Endometrium (tissue), 2 donors: ENCODE measurements around the gene CSMD2.

ENCODE experiments used
- FAIRE-seq: peaks from 2 replicates; lab custom pipeline; 2012; peaks lifted over from hg19 to GRCh38; lab: Jason Lieb, UNC
- donor health status: control.
- donor health status: control.

CSMD2 gene

DNA sequence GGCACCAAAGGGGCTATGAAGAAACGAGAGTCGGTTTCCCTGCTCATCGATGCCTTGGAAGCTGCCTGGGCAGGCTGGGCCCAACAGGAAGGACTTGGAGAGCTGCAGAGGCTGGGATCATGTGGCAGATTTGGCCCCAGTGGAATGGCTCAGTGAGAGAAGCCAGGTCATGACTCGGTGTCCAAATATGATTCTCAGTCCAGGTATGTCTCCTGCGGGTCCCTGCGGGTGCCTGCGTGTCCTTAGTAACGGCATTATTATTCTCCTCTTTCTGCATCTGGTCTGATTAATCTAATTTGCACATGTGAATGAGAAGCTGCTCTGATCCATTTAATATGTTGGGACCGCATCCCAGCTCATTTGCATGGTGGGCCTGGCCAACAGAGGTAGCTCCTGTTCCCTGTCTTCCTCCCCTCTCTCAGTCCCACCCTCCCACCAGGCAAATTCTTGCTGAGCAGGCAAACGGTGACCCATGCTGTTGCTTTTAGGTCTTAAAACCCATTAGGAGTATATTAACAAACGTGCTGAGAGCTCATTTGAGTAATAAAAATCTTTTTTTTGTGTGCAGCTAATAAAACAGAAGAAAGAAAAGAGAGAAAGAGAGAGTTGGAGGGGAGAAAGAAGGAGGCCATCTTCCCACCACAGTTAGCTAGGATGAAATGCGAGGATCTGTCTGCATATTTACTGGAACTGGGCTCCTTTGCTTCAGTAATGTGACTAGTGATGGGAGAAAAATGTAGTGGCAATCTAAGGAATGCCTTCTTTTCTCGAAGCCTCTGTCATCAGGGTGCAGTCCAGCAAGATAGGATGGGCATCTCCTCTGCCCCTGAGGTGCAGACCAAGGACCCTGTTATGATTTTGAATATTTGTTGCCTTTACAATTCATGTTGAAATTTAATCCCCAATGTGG, 167.6 kb downstream of the CSMD2 start:
- no peak for FAIRE-seq

DNA sequence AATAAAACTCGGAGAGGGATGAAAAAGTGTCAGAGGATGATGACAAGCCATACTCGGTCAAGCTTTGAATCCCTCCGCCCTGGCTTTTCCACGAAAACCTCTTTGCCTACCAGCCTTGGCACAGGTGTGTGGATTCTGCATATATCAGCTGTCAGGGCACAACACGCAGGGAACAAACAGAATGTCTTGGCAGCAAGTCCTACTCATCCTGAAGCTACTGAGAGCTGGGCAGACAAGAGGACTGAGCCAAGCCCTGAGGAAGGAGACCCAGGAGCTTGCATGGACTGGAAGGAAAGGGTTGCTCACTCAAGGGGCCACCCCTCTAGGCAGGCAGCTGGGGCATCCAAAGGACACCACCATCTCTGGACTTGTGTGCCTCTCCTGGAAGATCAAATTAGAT, 168.7 kb downstream of the CSMD2 start:
- no peak for FAIRE-seq

DNA sequence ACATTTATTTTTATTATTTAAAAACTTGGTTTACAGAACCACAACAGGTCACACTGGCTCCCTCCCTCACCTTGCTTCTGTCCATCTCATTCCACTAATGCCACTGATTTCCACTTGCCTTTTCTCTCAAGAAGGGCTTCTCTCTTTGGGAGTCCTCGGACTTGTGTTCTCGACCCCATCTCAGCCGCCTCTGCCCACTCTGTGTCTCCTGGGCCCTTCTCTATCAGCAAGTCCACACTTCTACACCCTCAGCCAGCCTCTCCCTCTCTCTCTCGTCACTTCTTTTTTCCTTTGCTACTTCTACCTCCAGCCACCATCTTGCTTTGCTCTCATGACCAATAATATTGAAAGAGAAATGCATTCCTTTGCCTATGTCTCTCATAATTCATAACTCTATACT, 171.7 kb downstream of the CSMD2 start:
- no peak for FAIRE-seq

DNA sequence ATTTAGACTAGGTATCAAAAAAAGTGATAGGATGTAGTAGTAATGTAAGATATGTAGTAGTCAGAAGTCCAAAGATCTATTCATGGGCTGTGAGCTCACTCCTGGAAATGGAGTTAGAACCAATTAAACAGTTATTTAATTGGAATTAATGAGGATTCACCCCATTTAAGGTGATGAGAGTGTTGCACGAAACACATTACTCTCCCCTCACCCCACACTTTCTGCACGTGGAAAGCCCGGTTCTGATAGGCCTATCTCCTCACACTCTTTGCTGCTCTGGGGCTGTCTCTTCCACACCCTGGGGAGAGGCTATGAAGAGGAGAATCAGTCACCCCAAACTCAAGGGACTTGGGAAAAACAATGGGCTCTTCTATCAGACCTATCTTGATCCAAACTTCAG, 174.7 kb downstream of the CSMD2 start:
- no peak for FAIRE-seq

DNA sequence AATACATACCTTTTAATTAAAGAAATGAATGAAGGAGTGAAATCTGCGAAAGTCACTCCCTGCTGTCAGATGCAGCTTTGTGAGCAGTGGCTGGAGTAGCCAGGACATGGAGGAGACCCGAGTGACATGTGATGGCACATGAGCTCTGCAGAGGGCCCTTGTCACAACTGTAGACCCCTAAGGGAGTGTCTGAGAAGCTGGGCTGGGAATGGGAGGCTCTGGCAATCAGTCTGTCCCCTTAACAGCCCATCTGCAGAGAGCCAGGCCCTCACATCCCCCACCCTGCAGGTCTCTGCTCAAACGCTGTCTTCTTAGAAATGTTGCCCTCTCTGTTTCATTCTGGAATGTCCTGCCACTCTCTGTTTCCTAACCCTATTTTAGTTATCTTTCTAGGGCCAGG, 176.9 kb downstream of the CSMD2 start:
- no peak for FAIRE-seq

DNA sequence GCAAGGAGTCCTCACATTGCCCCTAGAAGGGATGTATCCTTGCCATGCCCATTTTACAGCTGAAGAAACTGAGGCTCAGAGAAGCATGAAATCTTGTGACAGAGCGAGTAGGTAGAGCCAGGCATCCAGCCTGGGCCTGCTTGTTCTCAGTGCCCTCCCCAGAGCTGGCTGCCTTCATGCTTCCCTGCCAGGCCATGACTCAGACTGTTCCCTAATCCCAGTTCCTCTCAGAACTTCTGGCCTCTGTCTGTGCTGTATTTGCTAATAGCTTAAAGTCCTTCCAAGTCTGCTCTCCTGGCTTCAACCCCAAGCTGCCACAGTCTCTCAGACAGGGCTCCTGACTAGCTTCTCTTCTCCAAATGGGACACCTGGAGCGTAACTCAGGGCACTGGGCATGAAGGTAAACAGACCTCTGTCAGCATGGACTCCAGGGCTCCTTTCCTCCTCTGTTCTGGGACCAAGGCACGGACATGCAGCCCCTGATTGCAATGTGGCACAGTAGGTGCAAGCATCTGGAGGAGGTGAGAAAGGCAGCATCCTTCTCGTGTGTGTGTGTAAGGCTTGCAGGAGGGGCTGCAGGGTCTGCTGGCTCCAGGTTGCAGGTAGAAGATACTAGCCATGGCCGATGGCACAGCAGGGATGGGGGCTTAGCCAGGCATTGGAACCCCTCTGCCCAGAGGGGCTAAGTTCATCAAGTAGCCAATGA, 178.5 kb downstream of the CSMD2 start:
- FAIRE-seq, result no peak

DNA sequence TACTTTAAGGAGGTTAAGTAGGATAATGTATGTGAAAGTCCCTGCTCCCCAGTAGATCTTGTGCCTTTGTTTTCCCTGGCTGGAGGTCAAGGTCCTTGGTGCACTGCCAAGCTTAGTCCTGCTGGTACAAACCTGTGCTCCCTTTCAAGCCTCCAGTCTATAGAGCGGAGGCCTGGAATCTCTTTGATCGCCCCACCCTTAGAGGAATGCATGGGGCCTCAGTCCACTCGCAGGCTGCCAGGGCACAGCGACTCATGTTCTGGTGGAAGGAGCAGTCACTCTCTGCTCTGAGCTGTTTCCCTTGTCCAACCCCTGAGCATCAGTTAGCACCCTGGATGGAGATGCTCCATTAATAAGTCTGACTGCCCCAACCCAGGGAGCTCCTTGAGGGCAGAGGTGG, 179.4 kb downstream of the CSMD2 start:
- no peak for FAIRE-seq

DNA sequence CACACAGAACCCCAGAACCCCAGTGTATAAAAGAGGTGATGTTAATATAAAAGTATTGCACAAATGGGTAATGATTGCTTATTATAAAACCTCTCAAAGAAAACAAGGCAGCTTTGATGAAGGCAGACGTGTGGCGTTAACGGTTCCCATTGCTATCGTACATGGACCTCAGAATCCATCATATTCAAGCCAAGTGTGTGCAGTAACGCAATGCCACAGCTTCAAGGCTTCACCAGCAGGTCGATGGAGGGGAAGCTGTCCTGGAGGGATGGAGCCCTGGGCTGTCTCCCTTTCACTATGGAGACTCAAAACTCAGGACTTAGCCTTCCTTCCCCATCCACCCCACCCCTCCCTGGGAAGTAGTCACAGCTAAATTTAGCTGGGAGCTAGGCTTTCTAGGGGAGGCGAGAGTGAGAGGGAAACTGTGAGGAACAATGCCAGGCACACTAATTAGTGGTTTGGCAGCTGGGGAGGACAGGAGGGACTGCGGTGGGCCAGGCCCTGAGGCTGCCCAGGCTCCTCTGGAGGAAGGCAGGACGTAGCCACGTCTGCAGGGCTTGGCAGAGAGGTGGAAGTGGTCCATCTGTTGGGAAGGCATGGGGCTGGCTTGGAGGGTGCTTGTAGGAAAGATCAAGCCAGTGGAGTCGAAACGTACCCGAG, 180.0 kb downstream of the CSMD2 start:
- FAIRE-seq, result no peak

DNA sequence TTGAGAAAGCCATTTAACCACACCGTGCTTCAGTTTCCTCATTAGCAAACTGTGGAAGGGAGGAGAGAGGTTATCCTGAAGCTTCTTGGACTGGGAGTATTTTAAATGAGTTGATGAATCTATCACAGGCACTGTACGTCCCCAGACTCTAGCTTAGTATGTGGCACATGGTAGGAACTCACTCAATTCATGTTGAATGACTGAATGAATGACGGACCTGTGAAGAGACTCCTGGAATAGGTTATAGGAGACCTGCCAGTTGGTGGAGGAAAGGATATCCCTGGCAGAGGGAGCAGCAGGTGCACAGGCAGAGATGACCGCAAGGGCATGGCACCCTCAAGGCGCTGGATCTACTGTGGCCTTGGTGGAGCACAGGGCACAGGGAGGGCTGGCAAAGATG, 182.6 kb downstream of the CSMD2 start:
- FAIRE-seq, result no peak

DNA sequence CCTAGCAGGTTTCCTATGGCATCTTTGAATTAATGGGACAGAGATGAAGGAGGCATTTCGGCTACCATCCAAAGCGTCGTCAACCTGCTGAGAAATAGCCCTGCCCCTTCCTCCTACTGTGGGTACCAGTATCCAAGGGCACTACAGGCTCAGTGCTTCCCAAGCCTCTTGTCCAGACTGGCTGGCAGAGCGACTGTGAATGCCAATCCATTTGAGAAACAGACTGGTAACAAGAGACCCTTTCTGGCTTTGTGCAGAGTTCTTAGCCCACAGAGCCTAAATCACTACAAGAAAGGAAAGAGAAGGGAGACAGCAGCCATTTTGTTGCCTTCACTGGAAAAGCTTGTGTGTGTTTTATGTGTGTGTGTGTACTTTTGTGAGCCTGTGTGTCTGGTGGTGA, 185.7 kb downstream of the CSMD2 start:
- FAIRE-seq, result no peak

DNA sequence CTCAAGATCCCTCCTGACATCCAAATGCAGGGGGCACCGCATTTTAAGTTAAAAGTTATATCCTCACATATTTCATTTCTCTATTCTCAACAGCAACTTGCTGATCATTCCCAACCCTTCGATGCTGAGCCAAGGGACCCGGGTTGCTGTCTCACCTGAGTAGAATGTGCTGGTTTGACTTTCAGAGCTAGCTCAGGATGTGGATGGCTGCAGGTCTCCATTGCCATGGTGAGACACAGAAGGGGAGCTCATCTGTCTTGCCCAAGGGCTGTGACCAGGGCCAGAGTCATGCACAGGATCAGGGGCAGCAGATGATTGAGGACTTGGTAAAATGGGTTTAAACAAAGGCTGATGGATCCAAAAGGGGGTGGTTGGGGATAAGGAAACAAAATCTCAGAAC, 189.1 kb downstream of the CSMD2 start:
- FAIRE-seq, result no peak

DNA sequence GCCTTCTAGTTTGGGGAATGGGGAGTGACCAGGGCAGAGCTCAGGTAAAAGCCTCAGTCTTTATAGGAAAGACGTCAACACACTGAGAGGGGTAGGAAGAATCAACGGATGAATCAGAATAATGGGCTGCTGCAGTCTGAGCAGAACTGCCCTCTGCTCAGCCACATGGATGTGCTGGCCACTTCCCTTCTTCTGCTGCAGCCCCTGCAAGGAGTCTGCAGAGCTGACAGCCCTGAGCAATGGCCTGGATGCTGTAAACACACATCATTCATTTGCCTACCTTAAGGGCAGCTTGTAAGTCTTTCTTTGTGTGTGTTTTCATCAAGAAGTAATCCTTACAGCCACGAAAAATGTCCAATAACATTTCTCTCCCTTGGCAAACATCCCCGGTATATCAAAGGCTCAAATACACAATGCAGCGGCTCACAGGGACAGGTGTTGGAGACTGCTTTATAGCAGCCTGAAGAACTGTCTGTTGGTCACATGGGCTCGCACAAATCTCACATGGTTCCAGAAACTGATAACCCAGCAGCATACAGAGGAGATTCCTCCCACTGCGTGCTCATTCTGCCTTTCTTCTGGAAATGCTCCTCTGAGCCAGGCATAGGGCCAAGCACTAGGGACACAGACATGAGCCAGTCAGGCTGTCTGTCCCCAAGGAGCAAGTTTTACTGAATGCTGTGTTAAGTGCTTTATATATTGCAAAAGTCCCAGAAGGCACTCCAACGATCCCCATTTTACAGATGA, 191.1 kb downstream of the CSMD2 start:
- no peak for FAIRE-seq

DNA sequence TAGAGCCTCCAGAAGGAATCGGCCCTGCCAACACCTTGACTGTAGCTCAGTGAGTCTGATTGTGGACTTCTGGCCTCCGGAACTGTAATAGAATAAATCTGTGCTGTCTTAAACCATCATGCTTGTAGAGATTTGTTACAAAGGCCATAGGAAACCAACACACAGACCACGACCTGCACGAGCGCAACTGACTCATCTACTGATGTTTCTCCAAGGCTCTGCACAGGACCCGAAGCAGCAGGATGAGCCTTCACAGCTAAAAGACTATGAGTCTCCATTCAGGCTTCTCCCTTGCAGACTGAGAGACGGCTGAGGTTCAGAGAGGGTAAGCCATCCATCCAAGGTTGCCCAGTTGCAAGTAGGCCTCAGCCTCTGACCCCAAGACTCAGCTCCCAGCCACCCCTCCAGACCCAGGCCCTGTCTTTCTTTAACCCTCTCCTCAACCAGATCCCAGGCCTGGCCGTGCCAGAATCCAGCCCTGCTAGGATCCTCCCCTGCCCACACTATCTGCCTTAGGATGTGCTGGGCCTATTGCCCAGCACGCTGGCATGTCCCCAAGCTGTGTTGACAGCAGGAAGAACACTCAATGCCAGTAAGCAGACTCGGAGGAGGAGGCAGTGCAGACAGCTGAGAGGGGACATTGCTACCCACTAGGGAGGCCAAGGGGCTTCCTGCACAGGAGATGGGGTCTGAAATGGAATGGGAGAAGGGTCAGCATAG, 192.2 kb downstream of the CSMD2 start:
- no peak for FAIRE-seq

DNA sequence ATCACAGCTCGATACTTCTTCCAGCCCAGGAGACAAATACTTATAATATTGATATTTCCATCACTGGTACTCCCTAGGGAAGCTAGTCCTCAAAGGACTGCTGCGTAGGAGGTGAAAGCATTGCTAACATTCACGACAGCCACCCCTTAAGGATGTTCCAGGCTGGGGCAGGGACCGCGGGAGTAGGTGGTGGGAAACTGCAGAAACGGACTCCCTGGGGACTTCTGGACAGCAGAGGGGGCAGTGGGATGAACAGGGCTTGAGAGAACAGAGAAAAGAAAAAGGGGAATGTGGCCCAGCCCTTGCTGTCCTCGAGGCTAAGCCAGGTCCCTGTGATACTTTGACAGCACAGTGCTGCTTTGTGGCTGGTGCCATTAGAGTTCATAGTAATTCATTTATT, 193.1 kb downstream of the CSMD2 start:
- FAIRE-seq, result no peak

DNA sequence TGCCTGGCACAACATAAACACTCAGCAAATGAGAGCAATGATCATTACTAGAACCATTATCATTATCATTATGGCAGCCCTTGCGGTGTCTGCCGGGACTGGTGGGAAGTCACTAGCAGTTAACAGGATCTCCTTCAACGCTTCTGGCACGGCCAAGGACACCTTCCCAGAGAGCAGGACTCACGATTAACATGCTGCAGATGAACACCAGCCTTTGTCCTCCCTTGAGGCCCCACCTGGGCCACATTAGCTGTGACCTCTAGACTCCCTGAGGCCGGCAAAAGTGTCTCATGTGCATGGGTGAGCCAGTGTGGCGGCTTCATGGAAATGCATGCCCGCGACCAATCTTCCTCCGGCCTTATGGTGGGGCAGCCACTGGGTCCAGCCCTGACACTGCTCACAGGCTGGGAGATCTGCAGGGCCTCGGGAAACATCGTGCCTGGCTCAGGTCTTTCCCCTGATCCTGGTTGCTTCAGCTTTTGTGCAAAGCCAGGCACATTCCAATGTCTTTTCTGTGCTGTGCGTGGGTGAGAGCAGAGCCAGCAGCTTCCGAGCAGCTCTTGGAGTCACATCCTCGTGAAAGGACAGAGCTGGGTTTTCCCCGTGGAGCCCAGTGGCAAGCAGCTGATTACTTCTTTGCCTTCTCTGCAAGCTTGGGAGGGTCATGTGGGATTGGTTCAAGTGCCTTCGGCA, 193.9 kb downstream of the CSMD2 start:
- FAIRE-seq, result no peak

DNA sequence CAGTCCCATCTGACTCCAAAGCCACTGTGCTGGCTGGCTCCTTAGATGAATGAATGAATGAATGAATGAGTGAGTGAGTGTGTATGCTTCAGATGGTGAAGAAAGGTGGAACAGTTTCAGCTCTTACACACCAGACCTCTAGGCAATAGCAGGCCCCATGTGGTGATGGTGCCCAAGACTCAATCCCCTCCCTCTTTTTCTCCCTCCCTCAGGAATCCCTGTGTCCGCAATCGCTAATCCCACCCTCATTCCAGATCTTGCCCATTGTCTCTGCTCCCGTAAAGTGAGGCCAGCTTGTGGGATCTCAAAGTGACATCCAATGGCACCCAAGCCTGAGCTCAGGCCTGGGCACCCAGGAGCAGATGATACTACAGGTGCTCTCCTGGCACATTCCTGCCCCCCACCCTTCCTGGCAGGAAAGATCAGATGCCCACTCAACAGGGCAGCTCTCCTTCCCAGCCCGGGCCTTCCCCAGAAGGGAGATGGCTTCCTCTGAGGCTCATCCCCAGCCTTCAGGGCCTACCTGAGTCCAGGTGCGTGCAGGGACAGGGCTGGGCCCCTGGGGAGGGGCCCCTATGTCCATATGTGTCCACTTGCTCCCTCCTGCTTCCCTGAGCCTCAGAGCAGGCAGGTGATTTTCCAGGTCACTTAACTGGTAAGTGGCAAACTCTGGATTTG, 194.7 kb downstream of the CSMD2 start:
- no peak for FAIRE-seq

DNA sequence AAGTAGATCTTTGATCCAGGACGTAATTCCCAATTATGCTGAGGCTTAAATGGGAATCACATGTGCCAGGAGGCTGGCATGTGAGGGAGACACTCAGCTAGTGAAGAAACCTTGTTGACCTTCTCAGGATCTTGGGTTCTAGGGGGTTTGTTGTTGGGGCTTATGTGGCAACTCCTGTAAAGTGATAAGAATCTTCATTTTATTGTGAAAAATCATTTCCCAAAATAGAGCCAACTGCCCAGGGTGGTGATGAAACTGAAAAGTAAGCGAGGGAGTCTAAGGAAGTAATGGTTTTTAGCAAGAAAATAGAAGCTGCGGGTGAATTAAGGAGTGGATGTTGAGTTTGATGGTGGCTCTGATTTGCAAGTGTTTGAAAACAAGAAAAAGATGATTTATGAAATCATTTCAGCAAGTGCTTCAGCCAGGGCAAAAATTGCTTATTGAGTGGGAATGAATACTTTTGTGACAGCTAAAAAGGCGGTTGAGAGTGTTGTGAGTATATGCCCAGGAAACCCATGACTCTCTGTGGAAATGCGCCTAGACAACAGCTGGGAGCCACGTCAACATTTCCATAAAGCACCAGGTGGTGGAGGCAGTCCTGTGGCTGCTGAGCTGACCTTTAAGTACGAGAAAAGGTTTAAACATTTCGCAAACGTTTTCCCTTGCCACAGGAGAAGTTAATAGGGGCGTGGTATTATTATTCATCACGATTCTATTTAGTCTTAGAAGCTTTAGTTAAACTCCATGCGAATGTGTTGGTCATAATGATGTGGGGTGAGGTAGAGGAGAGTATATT, 198.5 kb downstream of the CSMD2 start:
- FAIRE-seq, result no peak

DNA sequence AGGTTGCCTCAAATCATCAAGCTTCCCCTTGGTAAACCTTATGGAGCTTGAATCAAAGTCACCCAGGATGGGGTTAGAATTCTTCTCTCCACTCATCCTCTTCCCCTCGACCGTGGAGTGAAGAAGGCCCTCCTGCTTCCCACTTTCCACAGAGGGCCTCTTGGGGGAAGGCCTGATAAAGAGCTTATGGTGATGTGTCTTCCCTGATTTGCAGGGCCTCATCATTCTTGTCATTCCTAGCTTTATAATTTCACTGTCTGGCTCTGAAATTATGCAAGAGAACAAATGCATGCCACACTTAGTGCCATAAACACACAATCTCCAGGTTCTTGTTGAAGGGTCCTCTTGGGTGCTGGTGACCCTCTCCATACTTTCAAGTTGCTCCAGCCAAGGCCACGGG, 199.9 kb downstream of the CSMD2 start:
- FAIRE-seq, result no peak

DNA sequence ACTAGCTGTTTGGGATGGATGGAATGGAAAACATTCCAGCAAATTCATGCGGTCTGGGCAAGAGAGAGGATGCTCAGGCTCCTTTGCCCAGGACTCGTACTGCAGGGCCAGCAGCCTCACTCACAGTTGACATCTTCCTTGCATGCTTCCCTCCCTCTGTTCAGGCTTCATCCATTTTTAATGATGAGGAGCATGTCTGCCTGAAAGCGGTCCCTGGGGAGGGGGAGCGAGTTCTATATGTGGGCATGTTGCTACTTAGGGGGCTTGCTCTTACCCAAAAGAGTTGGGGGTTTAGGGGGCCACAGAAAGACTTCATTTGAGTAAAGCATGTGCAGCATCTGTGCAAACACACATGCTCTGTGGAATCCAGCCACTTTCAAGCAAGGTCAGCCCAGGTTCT, 203.0 kb downstream of the CSMD2 start:
- no peak for FAIRE-seq
